Limb (tissue), 2 donors: Measurements from ENCODE around the gene MEIS2.

Experiments used
- DNase-seq, 2 donors: peaks; one replicate each; pipeline ENCODE4 v3.0.0-alpha.2; 2016; ENCODE audit errors: extremely low spot score in 2 of 2

Gene MEIS2

GRCh38 chr15:36901012-36901411 lies 199.3 kb downstream of the MEIS2 start:
- DNase-seq, result no peak

GRCh38 chr15:36899696-36900095 lies 200.7 kb downstream of the MEIS2 start:
- DNase-seq, result no peak

- DNase-seq, result no peak
Observed at GRCh38 chr15:36898536-36899126, 201.7 kb downstream of the MEIS2 start.

GRCh38 chr15:36897834-36898233 lies 202.5 kb downstream of the MEIS2 start:
- no peak for DNase-seq

- DNase-seq, result no peak
Observed at GRCh38 chr15:36896949-36897348, 203.4 kb downstream of the MEIS2 start.

- DNase-seq, result no peak
Observed at GRCh38 chr15:36894075-36894474, 206.3 kb downstream of the MEIS2 start.

GRCh38 chr15:36893276-36893675 lies 207.1 kb downstream of the MEIS2 start:
- DNase-seq, result no peak

- peak in 1 of 2 donors; percentile 62 for DNase-seq
Observed at GRCh38 chr15:36888011-36888992, 212.0 kb downstream of the MEIS2 start.

GRCh38 chr15:36887214-36887961 lies 213.0 kb downstream of the MEIS2 start:
- DNase-seq, result peak in 1 of 2 donors; percentile 72

GRCh38 chr15:36886701-36887100 lies 213.6 kb downstream of the MEIS2 start:
- DNase-seq, result no peak

- DNase-seq, result peak in 1 of 2 donors; percentile 39
Observed at GRCh38 chr15:36886191-36886590, 214.2 kb downstream of the MEIS2 start.

- DNase-seq, result no peak
Observed at GRCh38 chr15:36885771-36886170, 214.6 kb downstream of the MEIS2 start.

- no peak for DNase-seq
Observed at GRCh38 chr15:36884936-36885635, 215.3 kb downstream of the MEIS2 start.

- no peak for DNase-seq
Observed at GRCh38 chr15:36884518-36884875, 215.9 kb downstream of the MEIS2 start.

- peak; percentile 90 to 92 for DNase-seq
Observed at GRCh38 chr15:36883713-36884517, 216.4 kb downstream of the MEIS2 start.

- peak in 1 of 2 donors; percentile 60 for DNase-seq
Observed at GRCh38 chr15:36882487-36883131, 217.7 kb downstream of the MEIS2 start.

GRCh38 chr15:36882056-36882455 lies 218.3 kb downstream of the MEIS2 start:
- DNase-seq, result peak in 1 of 2 donors; percentile 35

GRCh38 chr15:36881516-36881915 lies 218.8 kb downstream of the MEIS2 start:
- DNase-seq, result no peak

GRCh38 chr15:36880913-36881460 lies 219.4 kb downstream of the MEIS2 start:
- DNase-seq, result no peak
